ENCODE measurements around the gene FBXW4. TPM values are rescaled to one million over a fixed set of nuclear protein-coding genes. Genes with fewer than 3 reads are reported as not detected.

Gene FBXW4, protein sequence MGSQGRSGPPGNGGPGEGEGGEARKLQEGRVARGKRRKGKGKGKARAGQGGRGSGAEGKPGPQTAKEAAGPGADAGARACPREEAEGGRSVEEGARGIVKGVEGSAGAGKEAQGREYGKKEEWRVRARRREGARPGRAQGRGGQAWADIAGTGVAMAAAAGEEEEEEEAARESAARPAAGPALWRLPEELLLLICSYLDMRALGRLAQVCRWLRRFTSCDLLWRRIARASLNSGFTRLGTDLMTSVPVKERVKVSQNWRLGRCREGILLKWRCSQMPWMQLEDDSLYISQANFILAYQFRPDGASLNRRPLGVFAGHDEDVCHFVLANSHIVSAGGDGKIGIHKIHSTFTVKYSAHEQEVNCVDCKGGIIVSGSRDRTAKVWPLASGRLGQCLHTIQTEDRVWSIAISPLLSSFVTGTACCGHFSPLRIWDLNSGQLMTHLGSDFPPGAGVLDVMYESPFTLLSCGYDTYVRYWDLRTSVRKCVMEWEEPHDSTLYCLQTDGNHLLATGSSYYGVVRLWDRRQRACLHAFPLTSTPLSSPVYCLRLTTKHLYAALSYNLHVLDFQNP
- 10 to 100 TPM; 61.3 to 92.2 TPM for total RNA-seq

DNA sequence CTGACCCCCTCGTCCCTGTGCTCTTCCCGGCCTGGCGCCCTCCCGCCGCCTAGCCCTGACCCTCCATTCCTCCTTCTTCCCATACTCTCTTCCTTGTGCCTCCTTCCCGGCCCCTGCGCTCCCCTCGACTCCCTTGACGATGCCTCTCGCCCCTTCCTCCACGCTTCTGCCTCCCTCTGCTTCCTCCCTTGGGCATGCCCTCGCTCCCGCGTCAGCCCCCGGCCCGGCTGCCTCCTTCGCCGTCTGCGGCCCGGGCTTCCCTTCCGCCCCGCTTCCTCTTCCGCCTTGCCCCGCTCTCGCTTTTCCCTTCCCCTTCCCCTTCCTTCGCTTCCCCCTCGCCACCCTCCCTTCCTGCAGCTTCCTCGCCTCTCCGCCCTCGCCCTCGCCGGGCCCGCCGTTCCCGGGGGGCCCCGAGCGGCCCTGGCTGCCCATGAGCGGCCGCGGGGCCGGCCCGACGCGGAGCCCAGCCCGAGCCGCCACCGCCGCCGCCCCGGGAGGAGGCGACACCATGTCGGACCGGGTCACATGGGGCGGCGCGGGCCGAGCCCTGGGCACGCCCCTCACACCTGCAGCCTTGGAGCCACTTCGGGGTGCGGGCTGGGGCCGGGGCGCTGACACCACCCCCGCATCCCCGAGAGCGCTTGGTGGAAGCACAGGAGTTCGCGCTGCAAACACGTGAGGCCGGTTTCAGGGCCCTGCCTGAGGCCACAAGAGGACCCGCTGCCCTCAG, at the start of gene FBXW4:
FBXW4 (minus strand) TSS at position 497 of the 730 bp plus-strand sequence; CDS start at position 432, 65 bp downstream.
- WGBS = 1% methylated on average over 55 of the region's 70 CpGs
- peak; percentile 41 for DNase-seq (ENCODE audit: low spot score)
- no peaks in the 10 kb centered on the region for H3K36me3 ChIP-seq
- peaks cover 10% of the 10 kb centered on the region for H3K4me1 ChIP-seq (replicated peaks)
- H3K9me3 ChIP-seq = no peaks in the 10 kb centered on the region
- TF ChIP-seq POLR2A (IDR thresholded peaks at IDR 0.05) (peak; percentile 40), POLR2AphosphoS5 (IDR thresholded peaks at IDR 0.05) (no peak)
- TF ChIP-seq, protein P1, sequence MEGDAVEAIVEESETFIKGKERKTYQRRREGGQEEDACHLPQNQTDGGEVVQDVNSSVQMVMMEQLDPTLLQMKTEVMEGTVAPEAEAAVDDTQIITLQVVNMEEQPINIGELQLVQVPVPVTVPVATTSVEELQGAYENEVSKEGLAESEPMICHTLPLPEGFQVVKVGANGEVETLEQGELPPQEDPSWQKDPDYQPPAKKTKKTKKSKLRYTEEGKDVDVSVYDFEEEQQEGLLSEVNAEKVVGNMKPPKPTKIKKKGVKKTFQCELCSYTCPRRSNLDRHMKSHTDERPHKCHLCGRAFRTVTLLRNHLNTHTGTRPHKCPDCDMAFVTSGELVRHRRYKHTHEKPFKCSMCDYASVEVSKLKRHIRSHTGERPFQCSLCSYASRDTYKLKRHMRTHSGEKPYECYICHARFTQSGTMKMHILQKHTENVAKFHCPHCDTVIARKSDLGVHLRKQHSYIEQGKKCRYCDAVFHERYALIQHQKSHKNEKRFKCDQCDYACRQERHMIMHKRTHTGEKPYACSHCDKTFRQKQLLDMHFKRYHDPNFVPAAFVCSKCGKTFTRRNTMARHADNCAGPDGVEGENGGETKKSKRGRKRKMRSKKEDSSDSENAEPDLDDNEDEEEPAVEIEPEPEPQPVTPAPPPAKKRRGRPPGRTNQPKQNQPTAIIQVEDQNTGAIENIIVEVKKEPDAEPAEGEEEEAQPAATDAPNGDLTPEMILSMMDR (IDR thresholded peaks at IDR 0.05) = no peak
- H3K27me3 ChIP-seq (replicated peaks; ENCODE audit: insufficient read depth) = no peaks in the 10 kb centered on the region
- H3K27ac ChIP-seq = peak within 1 kb of the TSS; percentile 97 to 99
- intact Hi-C loops (cut with DNase I) = loop anchor here (10.0 kb wide), 2 partner anchors 90 to 700 kb away; partner anchors contain the start of gene LZTS2
- H3K4me3 ChIP-seq = peak within 1 kb of the TSS; percentile 85 to 87

DNA sequence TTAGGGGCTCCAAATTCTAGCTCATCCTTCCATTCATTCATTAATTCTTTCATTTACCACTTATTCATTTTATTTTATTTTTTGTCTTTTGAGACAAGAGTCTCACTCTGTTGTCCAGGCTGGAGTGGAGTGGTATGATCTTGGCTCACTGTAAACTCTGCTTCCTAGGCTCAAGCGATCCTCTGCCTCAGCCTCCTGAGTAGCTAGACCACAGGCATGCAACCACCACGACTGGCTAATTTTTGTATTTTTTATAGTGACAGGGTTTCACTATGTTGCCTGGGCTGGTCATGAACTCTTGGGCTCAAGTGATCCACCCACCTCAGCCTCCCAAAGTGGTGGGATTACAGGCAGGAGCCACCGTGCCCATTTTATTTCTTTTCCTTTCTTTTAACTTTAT, 49.3 kb upstream of the FBXW4 start:
- TF ChIP-seq POLR2A (IDR thresholded peaks at IDR 0.05) = no peak
- TF ChIP-seq POLR2AphosphoS5 (IDR thresholded peaks at IDR 0.05) = no peak
- TF ChIP-seq, protein P1 (IDR thresholded peaks at IDR 0.05) = no peak
- no peak for DNase-seq (ENCODE audit: low spot score)
- Histone ChIP-seq H3K9me3 (no peaks in the 10 kb centered on the region), H3K27ac (no peak overlapping the region), H3K4me1 (replicated peaks) (no peaks in the 10 kb centered on the region), H3K4me3 (no peak overlapping the region), H3K36me3 (no peaks in the 10 kb centered on the region), H3K27me3 (replicated peaks; ENCODE audit: insufficient read depth) (no peaks in the 10 kb centered on the region)
- WGBS = 82% methylated on average over 3 of the region's 3 CpGs
- intact Hi-C loops (cut with DNase I) = no loop called here

DNA sequence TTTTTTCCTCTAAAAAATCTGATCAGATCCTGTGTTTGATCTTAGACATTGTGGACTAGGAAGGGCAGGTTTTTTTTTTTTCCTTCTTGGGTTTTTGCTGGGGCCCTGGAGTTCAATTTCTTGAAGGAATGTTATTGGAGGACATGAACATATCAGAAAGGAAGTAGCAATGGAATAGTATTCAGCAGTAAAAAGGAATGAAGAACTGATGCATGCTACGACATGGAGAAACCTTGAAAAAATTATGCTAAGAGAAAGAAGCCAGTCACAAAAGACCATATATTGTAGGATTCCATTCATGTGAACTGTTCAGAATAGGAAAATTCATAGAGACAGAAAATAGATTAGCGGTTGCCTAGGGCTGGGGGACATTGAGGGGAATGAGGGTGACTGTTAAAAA, 47.0 kb upstream of the FBXW4 start:
- TF ChIP-seq POLR2A (IDR thresholded peaks at IDR 0.05) (no peak), POLR2AphosphoS5 (IDR thresholded peaks at IDR 0.05) (no peak)
- TF ChIP-seq, protein P1 (IDR thresholded peaks at IDR 0.05) = no peak
- no peaks in the 10 kb centered on the region for H3K36me3 ChIP-seq
- no peak for DNase-seq (ENCODE audit: low spot score)
- H3K4me1 ChIP-seq (replicated peaks) = no peaks in the 10 kb centered on the region
- no peak overlapping the region for H3K4me3 ChIP-seq
- no peak overlapping the region for H3K27ac ChIP-seq
- no peaks in the 10 kb centered on the region for H3K27me3 ChIP-seq (replicated peaks; ENCODE audit: insufficient read depth)
- intact Hi-C loops (cut with DNase I) = no loop called here
- H3K9me3 ChIP-seq = no peaks in the 10 kb centered on the region
- 49% methylated on average over 2 of the region's 2 CpGs for WGBS

DNA sequence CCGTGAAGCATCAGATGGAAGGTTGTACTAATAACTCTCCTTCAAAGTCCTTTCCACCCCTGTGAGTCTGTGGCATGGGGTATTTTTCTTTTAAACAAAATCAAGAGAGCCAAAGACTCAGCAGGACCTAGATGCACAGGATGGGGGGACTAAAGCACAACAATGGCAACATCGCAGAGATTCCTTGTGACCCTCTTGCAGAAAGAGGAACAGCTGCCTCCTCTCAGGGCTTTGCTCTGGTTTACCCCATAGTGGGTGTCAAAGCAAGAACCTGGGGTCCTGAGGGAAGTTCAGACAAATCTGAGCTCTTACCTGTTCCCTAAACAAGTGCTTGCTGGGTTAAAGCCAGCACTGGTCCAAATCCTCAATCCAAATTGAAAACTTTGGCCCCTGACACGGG, 41.7 kb upstream of the FBXW4 start:
- Histone ChIP-seq H3K27ac (no peak overlapping the region), H3K4me1 (replicated peaks) (no peaks in the 10 kb centered on the region), H3K36me3 (no peaks in the 10 kb centered on the region), H3K27me3 (replicated peaks; ENCODE audit: insufficient read depth) (no peaks in the 10 kb centered on the region), H3K9me3 (no peaks in the 10 kb centered on the region), H3K4me3 (no peak overlapping the region)
- WGBS = 67% methylated on average over 3 of the region's 3 CpGs
- no peak for DNase-seq (ENCODE audit: low spot score)
- intact Hi-C loops (cut with DNase I) = no loop called here
- TF ChIP-seq POLR2AphosphoS5 (IDR thresholded peaks at IDR 0.05) = no peak
- TF ChIP-seq, protein P1 (IDR thresholded peaks at IDR 0.05) = no peak
- TF ChIP-seq POLR2A (IDR thresholded peaks at IDR 0.05) = no peak

Data from prostate gland (tissue), 2 donors.